A549 (cell line): ENCODE data around the gene DCAF7. TPM values are rescaled to one million over a fixed set of nuclear protein-coding genes. Genes with fewer than 3 reads are reported as not detected.

ENCODE experiments used
- ATAC-seq, 2 experiments: fragments of 200-7000 bp in 1 of 2; fragments of >200 bp in 1 of 2; cut with Nextera tagmentation in 1 of 2; cut with Tn5 transposase in 1 of 2; 3 replicates each; pipeline versions ENCODE4 v1.8.0 to v1.9.1; 2018 to 2020; ENCODE audit warnings: mild to moderate bottlenecking in 1 of 2, moderate library complexity in 1 of 2
- CTCF ChIA-PET: fragments of 300-600 bp; sonication (Branson Sonifier 250); formaldehyde crosslinking; extraction: SDS; loops from one replicate; lab custom pipeline; 2021; ENCODE audit warnings: antibody characterized with exemption, inconsistent platforms; lab: Yijun Ruan, JAX
- POLR2A ChIA-PET: fragments of 350-600 bp; formaldehyde crosslinking; extraction: SDS; loops from one replicate; lab custom pipeline; 2021; ENCODE audit warnings: antibody characterized with exemption, inconsistent platforms; lab: Yijun Ruan, JAX
- DNase-seq, 2 experiments: peaks; one replicate each; pipeline versions ENCODE4 v3.0.0 to v3.0.0-alpha.2; 2011 to 2016; ENCODE audit warnings: low read depth in 1 of 2, low spot score in 1 of 2
- FAIRE-seq: peaks from 2 replicates; lab custom pipeline; 2011; peaks lifted over from hg19 to GRCh38; lab: Jason Lieb, UNC
- H3K27ac ChIP-seq, 2 experiments: fragments of >200 bp; sonication (Bioruptor Twin); formaldehyde crosslinking; 3 replicates each; pipeline ENCODE4 v1.5.1; 2016 to 2017
- H3K4me1 ChIP-seq: fragments of >200 bp; sonication (Bioruptor Twin); formaldehyde crosslinking; 3 replicates; pipeline ENCODE4 v1.6.1; 2016
- H3K4me2 ChIP-seq: fragments of >200 bp; sonication (Bioruptor Twin); formaldehyde crosslinking; 3 replicates; pipeline ENCODE4 v1.6.1; 2016
- H3K4me3 ChIP-seq: fragments of >200 bp; sonication (Bioruptor Twin); formaldehyde crosslinking; 3 replicates; pipeline ENCODE4 v1.5.1; 2016
- H3K9me3 ChIP-seq: fragments of >200 bp; sonication (Bioruptor Twin); formaldehyde crosslinking; 3 replicates; pipeline ENCODE4 v1.6.1; 2016
- ATOH8 ChIP-seq: fragments of 250-450 bp; sonication (Bioruptor Pico); IDR thresholded peaks from 2 replicates; pipeline ENCODE4 v1.5.0; 2020; ENCODE audit warnings: low read depth, mild to moderate bottlenecking, moderate library complexity
- CEBPB ChIP-seq, 2 experiments: fragments of >200 bp in 1 of 2; sonication (Bioruptor Twin) in 1 of 2; formaldehyde crosslinking in 1 of 2; IDR thresholded peaks; 2 replicates each; pipeline ENCODE4 v1.6.1; 2012 to 2016
- CHD2 ChIP-seq: fragments of 150-350 bp; IDR thresholded peaks from 2 replicates; pipeline ENCODE4 v1.6.1; 2014; ENCODE audit warnings: low read length; ENCODE audit not compliant: partially characterized antibody
- CTCF ChIP-seq: fragments of >200 bp; sonication (Bioruptor Twin); formaldehyde crosslinking; IDR thresholded peaks from 3 replicates; pipeline ENCODE4 v1.5.1; 2016
- EHF ChIP-seq: fragments of 250-450 bp; sonication (Bioruptor Pico); IDR thresholded peaks from 2 replicates; pipeline ENCODE4 v1.5.0; 2020; ENCODE audit warnings: mild to moderate bottlenecking
- HDAC2 ChIP-seq: fragments of 200-600 bp; sonication (generic); IDR thresholded peaks from 2 replicates; pipeline ENCODE4 v1.6.1; 2016
- MAFK ChIP-seq: fragments of 450-650 bp; IDR thresholded peaks from 2 replicates; pipeline ENCODE4 v1.6.1; 2014; ENCODE audit not compliant: partially characterized antibody
- MAX ChIP-seq: IDR thresholded peaks from 2 replicates; pipeline ENCODE4 v1.6.1; 2012
- PHF8 ChIP-seq: fragments of 200-600 bp; sonication (generic); IDR thresholded peaks from 2 replicates; pipeline ENCODE4 v1.6.1; 2016; ENCODE audit warnings: low read depth, mild to moderate bottlenecking, antibody characterized with exemption, moderate library complexity, borderline replicate concordance
- POLR2A ChIP-seq: IDR thresholded peaks from 2 replicates; pipeline ENCODE4 v1.6.1; 2012; ENCODE audit warnings: mild to moderate bottlenecking, low read length
- WGBS: methylation state at CpG from one replicate; pipeline ENCODE4 v1.1.6; 2017; ENCODE audit errors: missing lambda C conversion rate; 5-methylcytosine and 5-hydroxymethylcytosine counted together
- polyA plus RNA-seq, 4 experiments: library from polyadenylated mRNA; depleted of rRNA in 3 of 4; stranded (reverse); fragments of >200 nt; fragmentation: RNase III in 1 of 4; extraction: RNeasy Plus Mini Kit Qiagen cat#74134 plus additional on column Dnase treatment in 1 of 4; gene quantifications; 2 replicates in 3 of 4; 3 replicates in 1 of 4; pipeline ENCODE4 v1.2.3, GENCODE V29; 2011 to 2017

DCAF7 gene
- polyA plus RNA-seq, 2 of the 4 experiments (the other 2 are of a cell fraction): 37.9 to 51.4 TPM

- TF ChIP-seq MAX (no peak), ATOH8 (CRISPR knock-in tag) (no peak), POLR2A (no peak), PHF8 (no peak)
These were observed 6.4 kb upstream of the DCAF7 start (continued) for GRCh38 chr17:63543822-63544420.

GRCh38 chr17:63544467-63545301, 5.6 kb upstream of the DCAF7 start:
- H3K4me2 ChIP-seq: no peak overlapping the region
- DNase-seq (no peak), FAIRE-seq (no peak), ATAC-seq (no peak)
- no peak overlapping the region for H3K4me3 ChIP-seq
- no peak overlapping the region for H3K27ac ChIP-seq
- CTCF ChIA-PET: interaction anchor here (0.6 to 3.9 kb wide), 11 partner anchors 8 to 480 kb away, joined by 3 to 18 read pairs (median 3); no protein-coding TSS in a partner anchor
- peaks cover 7% of the 10 kb centered on the region; the same call in 2 of the 3 replicates for H3K4me1 ChIP-seq
- POLR2A ChIA-PET: no interaction called here
- H3K9me3 ChIP-seq: no peaks in the 10 kb centered on the region
- TF ChIP-seq CTCF: no peak
- no peak for TF ChIP-seq ATOH8 (CRISPR knock-in tag)
- WGBS: 85% methylated on average over 13 of the region's 13 CpGs

- DNase-seq (no peak), ATAC-seq (no peak), FAIRE-seq (no peak)
- TF ChIP-seq MAFK (no peak), EHF (CRISPR knock-in tag) (no peak), HDAC2 (no peak)
- Histone ChIP-seq H3K4me3 (no peak overlapping the region), H3K9me3 (no peaks in the 10 kb centered on the region), H3K4me1 (peaks cover 7% of the 10 kb centered on the region; the same call in 2 of the 3 replicates), H3K4me2 (no peak overlapping the region), H3K27ac (no peak overlapping the region)
- POLR2A ChIA-PET: no interaction called here
- 75% methylated on average over 9 of the region's 9 CpGs for WGBS
- CTCF ChIA-PET: interaction anchor here (0.7 to 3.9 kb wide), 6 partner anchors 8 to 121 kb away, joined by 3 to 18 read pairs (median 6); no protein-coding TSS in a partner anchor
These were observed 3.8 kb upstream of the DCAF7 start for GRCh38 chr17:63546308-63547082.

- ChIA-PET POLR2A (no interaction called here), CTCF (interaction anchor here (1.8 to 2.8 kb wide), 2 partner anchors 65 to 68 kb away, joined by 9 to 13 read pairs; no protein-coding TSS in a partner anchor)
- H3K27ac ChIP-seq: no peak overlapping the region
- no peak for ATAC-seq
- no peak overlapping the region for H3K4me2 ChIP-seq
- no peaks in the 10 kb centered on the region for H3K9me3 ChIP-seq
- WGBS: 69% methylated on average over 5 of the region's 5 CpGs
- TF ChIP-seq CHD2: no peak
- TF ChIP-seq CEBPB (IDR thresholded peaks at IDR 0.05): peak; percentile 15 to 24; a peak in 1 of 4 replicates
- peaks cover 10% of the 10 kb centered on the region for H3K4me1 ChIP-seq
- FAIRE-seq: no peak
- DNase-seq: no peak
- no peak overlapping the region for H3K4me3 ChIP-seq
These were observed 3.2 kb upstream of the DCAF7 start for GRCh38 chr17:63547083-63547523.
